Stimulated activated naive CD4-positive, alpha-beta T cell treated with Interleukin-2 at 50 U/mL for 16 hours (primary cell): ENCODE results near the gene BZW1.
A peak's percentile ranks its signal among the peaks of the same experiment; 100 is the strongest.

Experiments
- DNase-seq: peaks from one replicate; lab custom pipeline; 2025; lab: John Stamatoyannopoulos, UW

BZW1 gene

DNA sequence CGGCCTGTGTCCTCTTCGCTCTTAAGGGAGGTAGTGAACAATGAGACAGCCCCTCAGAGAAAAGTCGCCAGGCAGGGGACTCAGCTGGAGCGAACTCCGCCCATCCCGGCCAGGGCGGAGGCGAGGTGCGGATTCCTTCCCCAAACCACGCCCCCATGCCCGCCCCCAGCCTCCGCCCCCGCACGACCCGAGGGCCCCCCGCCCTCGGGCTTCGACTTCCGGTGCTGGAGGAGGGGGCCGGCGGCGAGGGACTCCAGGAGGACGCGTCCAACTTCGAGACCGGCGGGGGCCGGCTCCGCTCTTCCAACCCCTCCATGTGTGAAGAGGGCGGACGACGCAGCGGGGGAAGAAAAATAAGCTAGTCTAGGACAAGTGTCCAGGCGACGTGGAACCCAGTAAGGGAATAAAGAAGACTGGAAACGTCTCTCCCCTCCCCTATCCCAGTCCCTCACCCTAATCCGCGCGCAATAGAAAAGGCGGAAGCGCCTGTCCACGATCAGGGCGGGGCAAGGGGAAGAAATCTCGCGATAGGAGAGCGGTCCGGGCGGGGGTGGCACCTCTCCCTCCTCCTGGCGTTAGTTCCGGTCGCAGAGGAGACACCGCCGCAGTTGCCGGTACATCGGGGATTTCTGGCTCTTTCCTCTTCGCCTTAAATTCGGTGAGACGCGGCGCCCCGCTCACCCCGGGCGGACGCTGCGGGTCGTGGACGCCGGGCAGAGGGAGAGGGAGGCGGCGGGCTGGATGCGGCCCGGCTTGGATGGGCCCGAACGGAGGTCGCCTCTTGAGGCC lies at the start of gene BZW1:
BZW1 (plus strand) TSS at position 578 of the 789 bp plus-strand sequence. CDS start 1,308 bp downstream, outside the sequence.
- DNase-seq, result peak; percentile 95

DNA sequence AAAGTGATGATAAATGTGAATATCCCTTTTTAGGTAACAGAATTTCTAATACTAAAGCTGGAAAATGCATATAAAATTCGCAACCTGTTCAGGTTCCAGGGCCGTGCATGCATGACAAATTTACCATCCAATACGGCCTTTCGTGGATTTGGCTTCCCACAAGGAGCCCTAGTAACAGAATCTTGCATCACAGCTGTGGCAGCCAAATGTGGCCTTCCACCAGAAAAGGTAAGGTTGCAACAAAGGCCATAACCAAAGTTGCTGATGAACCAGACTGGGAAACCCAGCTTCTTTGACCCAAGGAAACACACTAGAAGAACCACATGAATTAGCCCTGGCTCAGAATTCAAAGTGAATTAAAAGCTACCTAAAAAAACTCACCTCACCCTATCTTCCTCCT lies 49.6 kb upstream of the BZW1 start:
- no peak for DNase-seq

DNA sequence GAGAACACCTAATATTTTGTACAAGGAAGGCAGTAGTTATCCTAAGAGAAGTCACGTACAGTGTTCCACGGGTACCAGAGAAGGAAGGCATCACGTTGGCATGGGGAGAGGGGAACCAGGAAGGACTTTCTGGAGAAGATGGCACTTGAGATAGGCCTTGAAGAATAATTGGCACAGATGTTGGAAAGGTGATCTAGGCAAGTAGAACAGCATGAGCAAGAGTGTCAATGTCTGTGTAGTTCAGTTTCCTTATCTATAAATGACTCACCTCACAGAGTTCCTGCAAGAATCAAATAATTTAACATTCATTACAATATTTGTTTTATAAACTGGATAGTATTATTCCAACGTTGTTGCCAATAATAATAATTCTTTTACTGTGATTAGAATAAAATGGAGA lies 48.3 kb upstream of the BZW1 start:
- no peak for DNase-seq

DNA sequence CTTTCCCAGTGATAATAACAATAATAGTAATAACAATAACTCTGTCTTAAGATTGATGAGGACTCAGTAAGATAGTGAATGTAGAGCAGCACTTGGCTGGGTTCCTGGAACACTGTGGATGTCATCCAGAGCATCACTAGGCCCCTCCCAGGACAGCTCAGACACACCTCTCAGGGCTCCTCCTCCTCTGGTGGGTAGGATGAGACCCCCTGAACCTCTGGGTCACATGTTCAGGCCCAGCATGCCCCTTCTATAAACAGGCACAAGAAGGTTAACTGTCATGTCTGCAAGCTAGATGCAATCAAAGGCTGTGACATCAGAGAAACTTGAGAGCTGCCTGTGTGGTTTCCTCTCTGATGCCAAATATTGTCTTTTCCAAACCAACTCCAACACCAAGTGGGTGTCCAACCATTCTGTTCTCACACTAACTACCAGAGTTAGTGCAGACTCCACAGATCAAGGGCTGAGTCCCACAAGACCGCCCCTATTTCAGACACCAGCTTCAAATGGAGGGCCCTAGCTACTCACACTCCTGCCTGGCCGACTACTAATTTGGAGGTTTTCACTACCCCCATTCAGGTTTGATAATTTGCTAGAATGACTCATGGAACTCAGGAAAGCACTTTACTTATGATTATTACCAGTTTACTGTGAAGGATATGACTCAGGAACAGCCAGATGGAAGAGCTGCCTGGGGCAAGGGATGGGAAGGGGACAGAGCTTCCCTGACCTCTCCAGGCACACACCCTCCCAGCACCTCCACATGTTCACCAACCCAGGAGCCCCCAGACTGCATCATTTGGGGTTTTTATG lies 46.4 kb upstream of the BZW1 start:
- peak; percentile 21 for DNase-seq

- no peak for DNase-seq
Measured at GRCh38 chr2:200765995-200766660, 45.6 kb upstream of the BZW1 start.

GRCh38 chr2:200767111-200767885 lies 44.4 kb upstream of the BZW1 start:
- no peak for DNase-seq

DNA sequence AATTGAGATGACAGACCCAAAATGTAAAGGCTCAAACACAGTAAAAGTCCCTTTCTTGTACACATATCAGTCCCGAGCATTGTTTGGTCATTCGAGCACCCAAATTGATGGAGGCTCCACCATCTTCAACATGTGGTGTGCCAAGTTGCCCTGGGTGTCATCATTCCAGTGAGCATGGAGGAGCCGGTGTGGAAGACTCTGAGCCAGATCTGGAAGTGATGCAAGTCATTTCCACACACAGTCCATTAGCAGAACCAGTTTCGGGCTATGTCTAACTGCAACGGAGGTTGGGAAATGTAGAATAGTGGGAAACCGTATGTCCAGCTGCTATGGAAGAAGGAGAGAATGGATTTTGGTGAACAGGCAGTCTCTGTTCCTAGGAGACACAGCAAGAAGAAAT lies 40.9 kb upstream of the BZW1 start:
- DNase-seq, result no peak

- DNase-seq, result no peak
Measured at GRCh38 chr2:200772620-200773019, 39.1 kb upstream of the BZW1 start.

GRCh38 chr2:200773083-200773482 lies 38.6 kb upstream of the BZW1 start:
- no peak for DNase-seq

GRCh38 chr2:200774920-200775319 lies 36.8 kb upstream of the BZW1 start:
- no peak for DNase-seq

DNA sequence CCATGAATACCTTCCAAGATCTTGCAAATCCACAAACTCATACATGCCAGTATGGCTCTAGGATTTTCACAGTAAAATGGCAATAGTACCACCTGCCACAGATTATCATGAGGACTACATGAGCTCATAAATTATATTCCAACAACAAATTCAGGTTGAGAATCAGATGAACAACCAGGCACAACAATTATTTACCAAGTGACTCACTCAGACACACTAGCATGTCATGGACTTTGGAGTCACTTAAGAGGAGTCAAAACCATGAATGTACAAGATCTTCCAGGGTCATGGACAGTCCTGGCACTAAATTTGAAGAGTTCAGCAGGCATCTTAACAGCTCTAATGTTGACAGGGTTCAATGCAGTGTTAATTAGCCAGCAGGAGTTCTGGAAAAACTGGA lies 34.4 kb upstream of the BZW1 start:
- no peak for DNase-seq

- no peak for DNase-seq
Measured at GRCh38 chr2:200778038-200778437, 33.7 kb upstream of the BZW1 start.

DNA sequence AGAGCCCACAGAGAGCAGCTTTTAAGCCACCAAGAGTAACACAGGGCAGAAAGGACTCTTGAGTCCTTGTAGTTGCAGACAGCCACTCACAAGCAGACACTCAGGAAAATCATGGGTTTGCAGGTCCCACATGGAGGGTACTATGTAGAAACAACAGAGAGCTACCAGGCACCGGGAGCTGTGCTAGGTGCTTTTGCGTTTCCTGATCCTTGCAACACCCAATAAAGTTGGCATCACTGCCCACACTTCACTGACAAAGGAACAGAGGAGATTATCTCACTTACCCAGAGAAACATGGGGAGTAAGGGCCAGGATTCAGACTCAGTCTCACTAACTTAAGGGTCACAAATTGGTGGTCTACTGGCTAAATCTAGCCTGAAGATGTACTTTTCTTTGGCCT lies 32.5 kb upstream of the BZW1 start:
- DNase-seq, result no peak

GRCh38 chr2:200781616-200782015 lies 30.1 kb upstream of the BZW1 start:
- no peak for DNase-seq

GRCh38 chr2:200782251-200782650 lies 29.5 kb upstream of the BZW1 start:
- no peak for DNase-seq

- no peak for DNase-seq
Measured at GRCh38 chr2:200784215-200784614, 27.5 kb upstream of the BZW1 start.

DNA sequence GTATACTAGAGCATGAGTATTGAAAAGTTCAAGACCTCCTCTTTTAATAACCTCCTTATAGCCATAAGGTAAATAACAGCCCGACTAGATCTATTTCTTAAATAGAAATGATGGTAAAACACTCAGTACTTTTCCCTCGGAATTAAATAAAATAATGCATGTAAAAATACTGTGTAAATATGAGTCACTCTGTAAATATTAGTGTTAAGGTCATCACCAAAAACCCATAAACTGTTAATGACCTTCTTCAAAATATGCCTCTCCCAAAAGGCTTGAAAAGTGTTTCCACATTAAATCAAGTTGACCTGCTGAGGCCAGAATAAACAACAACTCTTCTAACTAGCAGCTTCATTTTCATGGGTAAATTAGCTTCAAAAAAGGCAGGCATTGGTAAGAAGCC lies 25.3 kb upstream of the BZW1 start:
- no peak for DNase-seq

GRCh38 chr2:200786826-200787225 lies 24.9 kb upstream of the BZW1 start:
- no peak for DNase-seq

DNA sequence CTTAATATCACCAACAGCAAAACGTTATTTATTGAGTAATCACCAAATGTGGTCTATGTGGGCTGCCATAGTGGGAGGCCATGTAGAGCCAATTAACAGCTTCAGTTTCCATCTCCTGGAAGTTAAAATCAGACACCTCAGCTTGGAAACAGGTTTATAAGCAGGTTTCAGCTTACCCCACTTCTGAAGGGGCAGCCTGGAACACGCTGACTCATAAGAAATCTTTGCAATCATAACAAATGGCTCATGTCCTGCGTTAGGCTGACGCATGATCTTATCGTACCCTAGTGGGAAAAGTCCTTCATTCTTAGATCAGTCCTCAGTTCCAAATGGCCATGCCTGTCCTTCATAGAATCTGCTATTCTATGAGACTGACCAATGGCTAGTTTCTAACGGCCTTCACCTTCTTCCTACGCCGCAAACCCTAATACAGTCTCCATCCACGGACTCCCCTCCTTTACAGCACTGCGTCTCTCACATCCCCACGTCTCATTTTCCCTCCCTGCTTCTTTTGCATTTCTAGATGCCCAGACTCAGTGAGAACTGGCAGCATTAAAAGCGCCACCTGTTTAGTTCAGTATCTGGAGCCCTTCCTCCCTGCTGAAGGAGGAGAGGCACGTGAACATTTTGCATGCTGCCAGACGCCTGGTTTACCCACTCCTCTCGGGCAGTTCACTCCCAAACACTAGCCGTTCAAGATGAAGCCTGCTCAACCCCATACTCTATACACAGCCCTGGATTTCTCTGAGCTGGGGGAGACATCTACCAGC lies 24.2 kb upstream of the BZW1 start:
- DNase-seq, result peak; percentile 3

GRCh38 chr2:200788121-200788718 lies 23.5 kb upstream of the BZW1 start:
- DNase-seq, result no peak

DNA sequence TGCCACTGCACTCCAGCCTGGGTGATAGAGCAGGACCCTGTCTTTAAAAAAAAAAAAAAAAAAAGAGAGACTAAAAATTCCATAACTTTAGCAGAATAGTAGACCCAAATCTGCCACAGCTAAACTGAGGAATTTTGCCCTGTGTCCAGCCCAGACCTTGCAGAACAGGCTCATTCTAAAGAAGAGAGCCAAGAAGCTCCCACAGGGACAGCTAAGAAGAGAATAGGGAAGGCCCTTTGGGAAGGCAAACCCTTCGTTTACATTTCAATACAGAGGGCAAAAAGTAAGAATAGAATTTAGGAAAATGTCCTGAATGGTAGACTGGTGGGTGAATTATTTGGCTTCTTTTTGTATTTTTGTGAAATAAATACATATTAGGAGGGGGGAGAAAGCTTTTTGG lies 21.5 kb upstream of the BZW1 start:
- DNase-seq, result no peak
